HepG2 (cell line): ENCODE results near the gene ITPK1. TPM values are rescaled to one million over a fixed set of nuclear protein-coding genes. Genes with fewer than 3 reads are reported as not detected.

Source experiments
- ARNT2 ChIP-seq: sonication (generic); formaldehyde crosslinking; IDR thresholded peaks from 2 replicates; pipeline ENCODE4 v1.8.0; 2022; ENCODE audit warnings: mild to moderate bottlenecking, low read depth, missing genetic modification reagents, moderate library complexity
- ATF1 ChIP-seq: IDR thresholded peaks from 2 replicates; pipeline ENCODE4 v1.6.1; 2016; ENCODE audit warnings: mild to moderate bottlenecking, control low read depth
- ATF6 ChIP-seq: sonication (generic); formaldehyde crosslinking; conservative IDR thresholded peaks from 2 replicates; pipeline ENCODE4 v1.4.0; 2020; ENCODE audit warnings: missing genetic modification reagents
- EED ChIP-seq: sonication (generic); formaldehyde crosslinking; IDR thresholded peaks from 2 replicates; pipeline ENCODE4 v1.5.0; 2020; ENCODE audit warnings: mild to moderate bottlenecking, missing genetic modification reagents
- EHMT2 ChIP-seq: fragments of 200-600 bp; sonication (generic); IDR thresholded peaks from 2 replicates; pipeline ENCODE4 v1.7.0; 2017; ENCODE audit warnings: antibody characterized with exemption, low read depth, low read length, borderline replicate concordance
- MBNL3 ChIP-seq: fragments of 250-450 bp; sonication (Bioruptor Pico); conservative IDR thresholded peaks from 2 replicates; pipeline ENCODE4 v1.8.0; 2022; ENCODE audit warnings: mild to moderate bottlenecking, inconsistent platforms
- NR2F1 ChIP-seq, 2 experiments: fragments of 450-650 bp in 1 of 2; formaldehyde crosslinking in 1 of 2; IDR thresholded peaks; 2 replicates each; pipeline versions ENCODE4 v1.5.0 to v1.6.1; 2016 to 2020; ENCODE audit warnings: mild to moderate bottlenecking in 1 of 2, missing compliant biosample characterization in 1 of 2, missing genetic modification reagents in 1 of 2, moderate library complexity in 1 of 2
- NR3C1 ChIP-seq: sonication (generic); formaldehyde crosslinking; IDR thresholded peaks from 2 replicates; pipeline ENCODE4 v1.4.0; 2020; ENCODE audit warnings: missing genetic modification reagents
- ONECUT2 ChIP-seq: sonication (generic); formaldehyde crosslinking; IDR thresholded peaks from 2 replicates; pipeline ENCODE4 v1.4.0; 2020; ENCODE audit warnings: missing genetic modification reagents
- REST ChIP-seq, 2 experiments: IDR thresholded peaks; 2 replicates each; pipeline ENCODE4 v1.6.1; 2011 to 2012; ENCODE audit warnings: low read length in 2 of 2, borderline replicate concordance in 1 of 2, low read depth in 1 of 2, mild to moderate bottlenecking in 1 of 2, moderate library complexity in 1 of 2
- SRY ChIP-seq: sonication (generic); formaldehyde crosslinking; IDR thresholded peaks from 2 replicates; pipeline ENCODE4 v1.8.0; 2022; ENCODE audit warnings: mild to moderate bottlenecking, missing genetic modification reagents
- TRIM22 ChIP-seq: fragments of 450-650 bp; IDR thresholded peaks from 2 replicates; pipeline ENCODE4 v1.6.1; 2017
- ZFP82 ChIP-seq: sonication (generic); formaldehyde crosslinking; IDR thresholded peaks from 2 replicates; pipeline ENCODE4 v1.5.1; 2020; ENCODE audit warnings: mild to moderate bottlenecking, missing genetic modification reagents, borderline replicate concordance
- ZNF331 ChIP-seq: sonication (generic); formaldehyde crosslinking; IDR thresholded peaks from 2 replicates; pipeline ENCODE4 v1.4.0; 2020; ENCODE audit warnings: missing genetic modification reagents
- ZNF430 ChIP-seq: sonication (generic); formaldehyde crosslinking; IDR thresholded peaks from 2 replicates; pipeline ENCODE4 v1.9.0; 2021; ENCODE audit warnings: mild to moderate bottlenecking, missing genetic modification reagents
- polyA plus RNA-seq, 8 experiments: library from polyadenylated mRNA; depleted of rRNA in 3 of 8; stranded (reverse) in 7 of 8; unstranded in 1 of 8; fragments of >200 nt; fragmentation: Illumina TruSeq in 4 of 8; extraction: Trizol in 4 of 8; gene quantifications; 2 replicates each; pipeline versions ENCODE4 v1.2.1 to v1.2.3, GENCODE V29; 2011 to 2016; ENCODE audit warnings: low read depth in 4 of 8, missing spikeins in 1 of 8, mixed read lengths in 1 of 8; ENCODE audit not compliant: insufficient read depth in 1 of 8
- total RNA-seq, 5 experiments: library from RNA; depleted of rRNA; stranded (reverse); fragments of >200 nt; fragmentation: Illumina TruSeq; extraction: Trizol; gene quantifications; 2 replicates each; pipeline ENCODE4 v1.2.3, GENCODE V29; 2016; ENCODE audit warnings: low read depth in 1 of 5
- TF ChIP-seq, protein P1 (sequence below): sonication (generic); formaldehyde crosslinking; IDR thresholded peaks from 2 replicates; pipeline ENCODE4 v1.4.0; 2020; ENCODE audit warnings: missing genetic modification reagents, borderline replicate concordance
- TF ChIP-seq, protein P2 (sequence below): sonication (generic); formaldehyde crosslinking; IDR thresholded peaks from 2 replicates; pipeline ENCODE4 v1.5.0; 2020; ENCODE audit warnings: missing genetic modification reagents

The ITPK1 gene
- total and polyA plus RNA-seq, 2 of the 13 experiments (the other 11 are each of a cell fraction or from before 2014, with no cell fraction given): 20.5 to 47.5 TPM

- TF ChIP-seq, protein P1, sequence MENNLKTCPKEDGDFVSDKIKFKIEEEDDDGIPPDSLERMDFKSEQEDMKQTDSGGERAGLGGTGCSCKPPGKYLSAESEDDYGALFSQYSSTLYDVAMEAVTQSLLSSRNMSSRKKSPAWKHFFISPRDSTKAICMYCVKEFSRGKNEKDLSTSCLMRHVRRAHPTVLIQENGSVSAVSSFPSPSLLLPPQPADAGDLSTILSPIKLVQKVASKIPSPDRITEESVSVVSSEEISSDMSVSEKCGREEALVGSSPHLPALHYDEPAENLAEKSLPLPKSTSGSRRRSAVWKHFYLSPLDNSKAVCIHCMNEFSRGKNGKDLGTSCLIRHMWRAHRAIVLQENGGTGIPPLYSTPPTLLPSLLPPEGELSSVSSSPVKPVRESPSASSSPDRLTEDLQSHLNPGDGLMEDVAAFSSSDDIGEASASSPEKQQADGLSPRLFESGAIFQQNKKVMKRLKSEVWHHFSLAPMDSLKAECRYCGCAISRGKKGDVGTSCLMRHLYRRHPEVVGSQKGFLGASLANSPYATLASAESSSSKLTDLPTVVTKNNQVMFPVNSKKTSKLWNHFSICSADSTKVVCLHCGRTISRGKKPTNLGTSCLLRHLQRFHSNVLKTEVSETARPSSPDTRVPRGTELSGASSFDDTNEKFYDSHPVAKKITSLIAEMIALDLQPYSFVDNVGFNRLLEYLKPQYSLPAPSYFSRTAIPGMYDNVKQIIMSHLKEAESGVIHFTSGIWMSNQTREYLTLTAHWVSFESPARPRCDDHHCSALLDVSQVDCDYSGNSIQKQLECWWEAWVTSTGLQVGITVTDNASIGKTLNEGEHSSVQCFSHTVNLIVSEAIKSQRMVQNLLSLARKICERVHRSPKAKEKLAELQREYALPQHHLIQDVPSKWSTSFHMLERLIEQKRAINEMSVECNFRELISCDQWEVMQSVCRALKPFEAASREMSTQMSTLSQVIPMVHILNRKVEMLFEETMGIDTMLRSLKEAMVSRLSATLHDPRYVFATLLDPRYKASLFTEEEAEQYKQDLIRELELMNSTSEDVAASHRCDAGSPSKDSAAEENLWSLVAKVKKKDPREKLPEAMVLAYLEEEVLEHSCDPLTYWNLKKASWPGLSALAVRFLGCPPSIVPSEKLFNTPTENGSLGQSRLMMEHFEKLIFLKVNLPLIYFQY (CRISPR knock-in tag): peak; percentile 35; the same call in 1 of the 2 replicates
- TF ChIP-seq ZFP82: no peak
- peak; percentile 23; the same call in 1 of the 2 replicates for TF ChIP-seq ARNT2
- peak; percentile 60; the same call in 1 of the 2 replicates for TF ChIP-seq ZNF331 (CRISPR knock-in tag)
- TF ChIP-seq ATF1: peak; percentile 45; the same call in 1 of the 2 replicates
- no peak for TF ChIP-seq NR3C1 (CRISPR knock-in tag)
- TF ChIP-seq ONECUT2 (CRISPR knock-in tag): no peak
- no peak for TF ChIP-seq ZNF430 (CRISPR knock-in tag)
- TF ChIP-seq EED (CRISPR knock-in tag): no peak
- TF ChIP-seq REST (IDR thresholded peaks at IDR 0.05; ENCODE audit: borderline replicate concordance in 1 of 2, low read depth in 1 of 2, low read length in 2 of 2): no peak
- TF ChIP-seq SRY (CRISPR knock-in tag): no peak
- TF ChIP-seq MBNL3 (CRISPR knock-in tag): no peak
- TF ChIP-seq, protein P2, sequence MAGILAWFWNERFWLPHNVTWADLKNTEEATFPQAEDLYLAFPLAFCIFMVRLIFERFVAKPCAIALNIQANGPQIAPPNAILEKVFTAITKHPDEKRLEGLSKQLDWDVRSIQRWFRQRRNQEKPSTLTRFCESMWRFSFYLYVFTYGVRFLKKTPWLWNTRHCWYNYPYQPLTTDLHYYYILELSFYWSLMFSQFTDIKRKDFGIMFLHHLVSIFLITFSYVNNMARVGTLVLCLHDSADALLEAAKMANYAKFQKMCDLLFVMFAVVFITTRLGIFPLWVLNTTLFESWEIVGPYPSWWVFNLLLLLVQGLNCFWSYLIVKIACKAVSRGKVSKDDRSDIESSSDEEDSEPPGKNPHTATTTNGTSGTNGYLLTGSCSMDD (CRISPR knock-in tag): no peak
- no peak for TF ChIP-seq EHMT2
- no peak for TF ChIP-seq TRIM22
- TF ChIP-seq NR2F1 (CRISPR knock-in tag; IDR thresholded peaks at IDR 0.05): peak; percentile 98 to 99
- no peak for TF ChIP-seq ATF6
Observed at GRCh38 chr14:93035917-93036651, 79.6 kb downstream of the ITPK1 start (continued).
